Mucosa of gallbladder (tissue), 1 donor: ENCODE measurements around the gene GABRR2. TPM values are rescaled to one million over a fixed set of nuclear protein-coding genes. Genes with fewer than 3 reads are reported as not detected.
"Not testable (repeated sequence)": the region's sequence is repeated elsewhere in the genome, so short reads cannot be mapped to it uniquely, and the experiment has no call there.

Source experiments
- DNase-seq: peaks from one replicate; pipeline ENCODE4 v3.0.0-alpha.2; 2020; ENCODE audit warnings: low spot score
- total RNA-seq: library from RNA; stranded (reverse); gene quantifications from one replicate; pipeline ENCODE4 v1.2.1, GENCODE V29; 2021
- donor health status: DM: no; HTN: no; CAD: no.

The GABRR2 gene
- total RNA-seq, 1 donor from 2014 or later, result 0.92 TPM

- no peak for DNase-seq
Observed at GRCh38 chr6:89258912-89259311, 56.2 kb downstream of the GABRR2 start.

DNA sequence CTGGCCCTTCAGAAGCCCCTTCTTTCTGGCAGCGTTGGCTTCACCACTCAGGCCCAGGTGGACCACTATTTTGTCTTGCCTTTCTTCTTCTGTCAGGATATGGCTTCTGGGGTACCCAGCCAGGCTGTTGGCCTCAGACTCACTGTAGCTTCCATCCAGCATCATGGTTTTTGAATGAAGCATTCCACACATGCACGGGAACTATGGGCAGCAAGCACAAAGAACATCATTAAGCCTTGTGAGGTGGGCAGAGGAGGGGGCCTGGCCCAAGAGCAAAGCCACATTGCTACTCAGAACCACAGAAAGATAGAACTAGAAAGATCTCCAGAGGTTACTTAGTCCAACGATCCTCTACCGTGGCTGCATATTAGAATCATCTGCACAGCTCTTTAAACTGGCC, 57.3 kb downstream of the GABRR2 start:
- DNase-seq, result no peak

DNA sequence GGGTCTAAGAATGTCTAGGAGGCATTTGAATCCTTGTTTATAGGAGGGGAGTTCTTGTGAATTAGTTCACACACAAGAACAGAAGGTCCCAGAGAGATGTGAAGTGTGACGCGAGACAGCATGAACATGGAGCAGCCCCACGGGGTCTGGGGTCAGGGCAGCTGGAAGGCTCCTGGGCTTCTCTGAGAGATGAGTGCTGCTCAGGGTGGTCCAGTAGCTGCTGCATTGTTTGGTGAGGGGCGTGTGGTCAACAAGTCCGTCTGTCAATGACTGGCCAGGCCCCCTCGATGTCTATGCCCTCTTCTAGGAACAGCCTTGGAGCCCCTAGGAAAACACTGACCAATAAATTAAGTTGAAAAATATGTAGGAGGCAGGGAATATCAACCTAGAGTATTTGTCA, 57.8 kb downstream of the GABRR2 start:
- DNase-seq, result no peak

GRCh38 chr6:89255417-89255816, 59.7 kb downstream of the GABRR2 start:
- DNase-seq, result no peak

GRCh38 chr6:89254569-89254968, 60.5 kb downstream of the GABRR2 start:
- DNase-seq, result no peak

DNA sequence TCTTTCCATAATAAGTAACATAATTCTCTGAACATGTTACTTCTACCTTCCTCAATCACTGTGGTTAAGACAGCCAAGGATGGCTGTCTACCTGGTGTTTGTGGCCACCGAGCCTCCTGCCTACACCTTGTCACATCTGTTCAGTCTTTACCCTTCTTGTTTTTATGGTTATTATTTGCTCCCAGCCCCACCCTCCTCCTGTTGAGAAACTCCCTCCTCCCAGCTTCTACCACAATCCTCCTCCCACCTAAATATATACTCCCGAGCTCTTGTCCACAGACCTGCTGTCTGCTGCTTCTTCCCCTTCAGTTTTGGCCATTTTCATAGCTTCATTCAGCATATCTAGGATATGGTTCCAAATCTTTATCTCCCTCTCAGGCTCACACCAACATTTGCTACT, 62.2 kb downstream of the GABRR2 start:
- DNase-seq, result no peak

DNA sequence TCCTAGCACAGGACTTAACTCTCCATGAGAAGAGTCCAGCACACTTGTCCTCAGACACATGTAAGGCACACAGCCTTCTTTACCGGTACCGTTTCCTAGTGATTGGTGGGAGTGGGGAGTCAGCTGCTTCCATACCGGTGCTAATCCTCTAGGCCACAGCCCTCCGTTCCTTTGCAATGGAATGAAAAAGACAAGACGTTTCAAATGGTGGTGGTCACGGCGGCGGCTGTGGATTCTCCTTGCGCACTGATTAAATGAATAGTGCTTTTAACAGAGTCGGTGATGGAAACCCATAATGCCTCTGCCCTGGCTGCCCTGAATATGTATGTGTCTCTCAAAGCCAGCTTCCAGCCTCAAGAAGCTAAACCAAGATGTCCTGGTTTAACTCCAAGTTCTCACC, 63.1 kb downstream of the GABRR2 start:
- DNase-seq, result no peak

GRCh38 chr6:89251170-89251569, 63.9 kb downstream of the GABRR2 start:
- DNase-seq, result no peak

DNA sequence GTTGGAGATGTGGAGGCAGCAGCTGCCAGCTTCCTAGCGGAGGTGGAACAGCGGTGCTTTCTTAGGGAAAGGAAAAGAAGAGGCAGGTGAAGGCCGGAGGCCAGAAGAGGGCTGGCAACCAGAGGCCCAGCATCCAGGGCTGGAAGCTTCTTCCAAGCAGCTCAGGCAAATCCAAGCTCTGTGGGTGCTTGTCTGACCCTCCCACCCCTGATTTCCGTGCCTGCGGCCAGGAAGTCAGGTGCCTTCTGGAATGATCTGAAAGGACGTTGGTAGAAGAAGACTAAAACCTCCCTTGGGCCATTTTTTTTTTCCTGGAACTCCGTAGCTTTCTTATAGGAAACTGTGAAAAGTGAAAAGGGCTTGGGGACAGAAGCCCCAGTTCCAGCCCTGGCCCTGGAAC, 64.9 kb downstream of the GABRR2 start:
- DNase-seq, result no peak

DNA sequence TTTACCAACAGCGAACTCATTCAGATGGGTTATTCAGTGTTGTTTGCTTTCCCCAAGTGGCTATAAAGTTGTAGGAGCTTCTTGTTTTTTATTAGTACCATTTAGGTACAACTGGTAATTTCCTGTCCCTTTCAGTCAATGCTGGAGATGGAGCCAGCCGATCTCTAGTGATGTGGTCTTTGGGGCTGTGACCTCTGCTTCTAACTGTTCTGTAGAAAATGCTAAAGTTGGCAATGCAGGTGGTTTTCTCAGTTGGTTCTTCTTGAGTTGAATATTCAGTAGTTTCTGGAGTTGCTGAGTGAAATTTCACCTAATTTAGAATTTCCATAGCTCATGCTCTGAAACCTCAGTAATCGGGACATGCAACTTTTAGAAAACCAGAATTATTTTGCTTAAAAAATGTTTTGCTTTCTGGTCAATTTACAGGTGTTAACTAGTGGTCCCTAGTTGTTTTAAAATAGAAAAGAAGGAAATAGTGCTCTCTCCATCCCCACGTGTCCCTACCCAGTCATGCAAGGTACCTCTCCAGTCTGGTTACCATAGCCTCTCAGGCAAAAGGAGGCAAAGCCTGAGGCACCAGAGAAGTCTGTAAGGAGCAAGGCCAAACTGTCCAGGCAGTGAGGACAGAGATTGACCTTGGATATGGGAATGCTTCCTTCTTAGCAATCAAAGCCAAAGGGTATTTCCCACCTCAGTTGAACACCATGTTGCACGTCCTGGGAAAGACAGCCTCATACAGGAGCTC, 70.7 kb downstream of the GABRR2 start:
- DNase-seq, result no peak

DNA sequence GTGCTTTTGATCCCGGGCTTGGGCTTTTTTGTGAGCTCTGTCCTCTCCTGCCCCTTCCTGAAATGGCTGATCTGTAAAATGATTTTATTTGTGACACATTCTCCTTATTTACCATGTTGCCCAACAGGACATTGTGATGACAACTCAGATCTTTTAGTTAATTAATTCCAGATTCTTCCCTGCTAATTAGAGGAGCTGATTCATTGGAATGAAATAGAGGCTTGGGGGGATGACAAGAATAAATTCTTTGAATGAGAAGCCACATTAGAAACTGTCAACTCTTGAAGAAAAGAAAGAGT, 71.8 kb downstream of the GABRR2 start:
- DNase-seq, result no peak

- no peak for DNase-seq
Observed at GRCh38 chr6:89242574-89243330, 72.3 kb downstream of the GABRR2 start.

DNA sequence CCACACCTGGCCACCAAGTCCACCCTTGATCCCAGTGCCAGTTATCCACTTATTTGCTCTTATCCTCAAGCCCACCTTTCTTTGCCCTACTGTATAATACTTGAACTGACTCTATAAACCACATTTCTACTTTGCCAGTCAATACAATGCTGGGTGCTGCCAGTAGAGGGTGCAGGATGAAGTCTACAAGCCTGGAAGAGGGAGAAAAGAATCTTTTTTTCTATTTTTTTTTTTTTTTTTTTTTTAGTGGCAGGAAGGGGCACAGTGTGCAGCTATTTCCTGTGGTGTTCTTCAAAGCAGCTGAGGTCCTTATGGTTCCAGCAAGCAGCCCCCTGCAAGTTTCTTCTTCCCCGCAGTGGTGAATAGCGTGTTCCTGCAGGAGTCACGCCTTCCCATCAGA, 75.8 kb downstream of the GABRR2 start:
- DNase-seq, result no peak

GRCh38 chr6:89237158-89237557, 77.9 kb downstream of the GABRR2 start:
- no peak for DNase-seq

DNA sequence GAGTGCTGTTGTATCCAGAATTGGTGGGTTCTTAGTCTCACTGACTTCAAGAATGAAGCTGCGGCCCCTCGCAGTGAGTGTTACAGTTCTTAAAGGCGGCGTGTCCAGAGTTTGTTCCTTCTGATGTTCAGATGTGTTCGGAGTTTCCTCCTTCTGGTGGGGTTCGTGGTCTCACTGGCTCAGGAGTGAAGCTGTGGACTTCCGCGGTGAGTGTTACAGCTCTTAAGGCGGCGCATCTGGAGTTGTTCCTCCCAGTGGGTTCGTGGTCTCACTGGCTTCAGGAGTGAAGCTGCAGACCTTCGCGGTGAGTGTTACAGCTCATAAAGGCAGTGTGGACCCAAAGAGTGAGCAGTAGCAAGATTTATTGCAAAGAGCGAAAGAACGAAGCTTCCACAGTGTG, 81.5 kb downstream of the GABRR2 start:
- DNase-seq, result not testable (repeated sequence)

- DNase-seq, result no peak
Observed at GRCh38 chr6:89222712-89223039, 92.4 kb downstream of the GABRR2 start.

DNA sequence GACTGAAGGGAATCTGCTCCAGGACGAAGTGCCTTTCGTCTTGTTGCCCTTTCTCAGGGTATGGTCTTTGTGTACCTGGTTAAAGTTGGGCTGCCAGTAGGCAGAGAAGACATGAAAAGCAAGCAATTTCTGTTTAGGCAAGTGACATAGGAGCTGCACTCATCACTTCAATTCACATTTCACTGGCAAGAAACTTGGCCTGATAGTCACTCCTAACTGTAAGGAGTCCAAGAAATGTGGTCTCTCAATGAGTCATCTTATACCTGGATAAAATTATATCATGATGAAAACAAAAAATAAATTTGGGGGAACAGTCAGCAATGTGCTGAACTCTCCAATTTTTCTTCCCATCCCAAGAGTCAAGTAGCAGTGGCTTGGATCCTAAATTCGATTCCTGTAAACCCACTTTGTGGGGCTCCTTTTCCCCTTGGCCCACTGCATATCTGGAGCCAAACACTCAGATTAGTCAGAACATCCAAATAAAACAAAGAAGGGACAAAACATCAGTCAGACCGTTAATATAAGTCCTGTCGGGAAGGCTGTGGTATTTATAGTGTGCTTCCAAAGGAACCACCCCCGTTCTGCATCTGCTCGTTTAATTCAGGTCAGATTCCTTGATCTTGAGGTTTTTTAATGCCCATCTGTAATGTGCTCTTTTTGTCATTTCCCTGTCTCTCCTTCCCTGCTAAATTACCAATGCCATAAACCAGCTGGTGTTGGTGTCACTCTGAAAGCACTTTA, 93.0 kb downstream of the GABRR2 start:
- DNase-seq, result no peak

DNA sequence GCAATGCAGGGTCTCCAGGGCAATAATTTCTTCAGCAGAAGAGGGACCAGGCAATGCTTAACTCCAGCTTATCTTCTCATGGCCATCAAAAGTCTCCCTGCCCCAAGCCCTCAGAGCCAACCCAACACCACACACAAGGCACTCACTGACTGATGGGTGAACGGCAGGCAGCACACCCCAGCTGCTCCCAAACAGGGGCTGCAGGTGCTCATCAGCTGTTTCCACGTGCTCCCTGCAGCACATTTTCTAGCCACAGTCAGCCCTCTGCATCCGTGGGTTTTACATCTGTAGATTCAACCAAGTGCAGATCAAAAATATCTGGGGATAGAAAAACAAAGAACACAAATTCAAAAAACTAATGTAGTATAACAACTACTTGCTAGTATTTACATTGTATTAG, 94.0 kb downstream of the GABRR2 start:
- DNase-seq, result no peak

GRCh38 chr6:89217299-89217910, 97.7 kb downstream of the GABRR2 start, which contains the start of gene GABRR1:
TSS of gene GABRR1 (minus strand) at chr6:89217358. CDS start at chr6:89217322, 36 bp downstream.
- DNase-seq, result no peak

DNA sequence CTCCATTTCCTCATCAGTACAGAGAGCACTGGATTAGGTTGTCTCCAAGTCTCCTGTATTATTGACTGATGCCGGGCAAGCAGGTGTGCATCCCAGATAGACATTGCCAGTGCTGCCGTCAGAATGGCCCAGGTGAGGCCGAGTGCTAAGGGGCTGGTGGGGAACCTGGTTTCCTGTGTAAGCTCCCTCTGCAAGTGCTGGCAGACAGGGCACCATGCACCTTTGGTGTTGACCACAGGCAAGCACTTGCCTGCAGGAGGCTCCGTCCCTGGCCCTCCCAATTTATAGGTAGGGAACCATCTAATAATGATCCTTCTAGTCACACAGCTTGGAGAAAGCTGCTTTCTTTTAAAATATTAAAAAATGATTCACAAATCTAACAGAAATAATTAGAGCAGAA, 98.7 kb downstream of the GABRR2 start:
- no peak for DNase-seq

DNA sequence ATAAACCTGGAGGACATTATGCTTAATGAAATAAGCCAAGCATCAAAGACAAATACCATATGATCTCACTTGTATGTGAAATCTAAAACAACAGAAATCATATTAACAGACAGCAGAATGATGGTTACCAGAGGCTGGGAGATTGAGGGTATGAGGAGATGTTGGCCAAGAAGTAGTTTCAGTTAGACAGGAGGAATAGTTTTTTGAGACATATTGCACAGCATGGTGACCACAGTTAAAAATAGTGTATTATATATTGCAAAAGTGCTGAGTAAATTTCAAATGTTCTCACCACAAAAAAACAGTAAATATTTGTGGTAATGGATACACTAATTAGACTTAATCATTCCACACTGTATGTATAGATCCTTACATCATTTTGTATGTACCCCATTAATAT, 99.7 kb downstream of the GABRR2 start:
- DNase-seq, result no peak

DNA sequence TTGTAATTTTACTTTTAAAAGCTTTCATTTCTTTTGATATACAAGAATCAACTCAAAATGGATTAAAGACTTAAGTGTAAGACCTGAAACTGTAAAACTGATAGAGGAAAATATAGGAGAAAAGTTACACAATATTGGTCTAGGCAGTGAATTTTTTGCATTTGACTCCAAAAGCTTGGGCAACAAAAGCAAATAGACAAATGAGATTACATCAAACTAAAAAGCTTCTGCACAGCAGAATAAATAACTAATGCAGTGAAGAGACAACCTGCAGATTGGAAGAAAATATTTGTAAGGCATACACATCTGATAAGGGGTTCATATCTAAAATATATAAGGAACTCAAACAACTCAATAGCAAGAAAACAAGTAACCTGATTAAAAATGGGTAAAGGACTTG, 100.9 kb downstream of the GABRR2 start:
- DNase-seq, result no peak

- DNase-seq, result no peak
Observed at GRCh38 chr6:89212472-89212871, 102.6 kb downstream of the GABRR2 start.
